Activated CD4-positive, alpha-beta T cell treated with anti-CD3 and anti-CD28 coated beads, Interleukin-2, amount 50 U/mL, for 24 hours (primary cell): ENCODE measurements around the gene RERE.
"Not testable (repeated sequence)": the region's sequence is repeated elsewhere in the genome, so short reads cannot be mapped to it uniquely, and the experiment has no call there.

Source experiments
- DNase-seq, 2 donors: peaks; one replicate each; pipeline ENCODE4 v3.0.0-alpha.2; 2020; ENCODE audit warnings: low read depth in 1 of 2, low spot score in 1 of 2

Gene RERE

DNA sequence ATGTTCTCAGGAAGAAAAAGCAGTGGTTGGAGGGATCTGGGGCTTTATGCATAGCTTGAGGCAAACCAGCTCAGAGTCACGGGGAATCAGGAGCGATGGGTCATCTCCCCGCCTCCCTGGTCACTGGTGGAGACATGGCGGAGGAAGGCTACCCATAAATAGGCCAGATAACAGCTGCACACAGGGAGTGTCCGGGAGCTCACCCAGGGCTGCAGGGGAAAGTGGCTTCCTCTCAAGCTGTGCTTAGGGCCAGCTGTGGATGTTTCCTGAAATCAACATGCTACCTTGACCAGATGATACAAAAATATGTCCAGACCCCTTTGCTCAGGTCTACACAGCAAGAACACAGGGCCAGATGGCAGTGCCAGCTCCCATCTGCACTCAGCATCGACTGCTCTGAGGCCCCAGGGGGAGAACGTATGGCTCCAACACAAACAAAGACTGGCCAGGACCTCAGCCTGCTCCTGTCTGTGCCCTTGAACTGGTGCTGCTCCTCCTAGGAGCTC lies 27.1 kb upstream of the RERE start:
- no peak for DNase-seq

DNA sequence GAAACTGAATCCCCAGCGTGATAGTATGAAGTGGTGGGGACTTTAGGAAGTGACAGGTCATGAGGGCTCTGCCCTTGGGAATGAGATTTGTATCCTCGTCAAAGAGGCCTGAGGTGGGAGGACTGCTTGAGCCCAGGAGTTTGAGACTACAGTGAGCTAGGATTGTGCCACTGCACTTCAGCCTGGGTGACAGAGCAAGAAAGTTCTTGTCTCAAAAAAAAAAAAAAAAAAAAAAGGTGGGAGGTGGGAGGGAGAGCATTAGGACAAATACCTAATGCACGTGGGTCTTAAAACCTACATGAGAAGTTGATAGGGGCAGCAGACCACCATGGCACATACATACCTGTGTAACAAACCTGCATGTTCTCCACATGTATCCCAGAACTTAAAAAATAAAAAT lies 24.0 kb upstream of the RERE start:
- no peak for DNase-seq

DNA sequence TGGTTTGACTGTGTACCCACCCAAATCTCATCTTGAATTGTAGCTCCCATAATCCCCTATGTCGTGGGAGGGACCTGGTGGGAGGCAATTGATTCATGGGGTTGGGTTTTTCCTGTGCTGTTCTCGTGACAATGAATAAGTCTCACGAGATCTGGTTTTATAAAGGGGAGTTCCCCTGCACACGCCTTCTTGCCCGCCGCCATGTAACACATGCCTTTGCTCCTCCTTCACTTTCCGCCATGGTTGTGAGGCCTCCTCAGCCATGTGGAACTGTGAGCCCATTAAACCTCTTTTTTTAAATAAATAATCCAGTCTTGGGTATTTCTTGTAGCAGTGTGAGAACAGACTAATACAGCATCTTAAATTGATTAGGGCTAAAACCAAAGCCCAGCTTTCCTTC lies 22.6 kb upstream of the RERE start:
- DNase-seq, result no peak

DNA sequence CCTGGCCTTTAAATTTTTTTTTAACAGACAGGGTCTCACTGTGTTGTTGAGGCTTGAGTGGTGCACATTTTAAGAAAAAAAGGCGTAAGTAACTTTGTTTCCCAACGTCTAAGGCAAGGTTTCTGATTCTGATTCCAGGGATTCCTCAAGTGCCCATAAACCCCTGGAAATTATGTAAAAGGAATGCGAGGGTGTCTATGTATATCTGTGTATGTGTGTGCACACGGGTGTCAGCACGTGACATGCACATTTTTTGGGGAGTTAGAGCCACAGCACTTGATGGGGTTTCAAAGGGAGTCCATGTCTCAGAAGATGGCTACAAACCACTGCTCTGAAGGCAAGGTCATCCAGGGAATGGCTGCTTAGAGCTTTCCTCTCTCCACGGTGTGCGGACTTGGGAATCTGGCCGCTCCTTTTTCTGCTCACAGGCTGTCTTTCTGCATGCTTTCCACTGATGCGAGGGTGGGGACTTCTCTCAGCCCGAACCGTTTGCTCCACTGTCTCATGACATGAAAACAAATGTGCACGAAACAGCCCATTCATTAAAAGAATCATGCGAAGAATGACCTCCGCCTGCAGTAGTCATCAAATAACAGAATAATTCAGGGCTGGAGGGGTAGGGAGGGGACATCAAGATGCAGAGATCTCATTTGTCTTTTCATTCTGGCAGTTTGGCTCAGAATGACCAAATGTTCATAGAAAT lies 18.7 kb upstream of the RERE start:
- DNase-seq, result no peak

DNA sequence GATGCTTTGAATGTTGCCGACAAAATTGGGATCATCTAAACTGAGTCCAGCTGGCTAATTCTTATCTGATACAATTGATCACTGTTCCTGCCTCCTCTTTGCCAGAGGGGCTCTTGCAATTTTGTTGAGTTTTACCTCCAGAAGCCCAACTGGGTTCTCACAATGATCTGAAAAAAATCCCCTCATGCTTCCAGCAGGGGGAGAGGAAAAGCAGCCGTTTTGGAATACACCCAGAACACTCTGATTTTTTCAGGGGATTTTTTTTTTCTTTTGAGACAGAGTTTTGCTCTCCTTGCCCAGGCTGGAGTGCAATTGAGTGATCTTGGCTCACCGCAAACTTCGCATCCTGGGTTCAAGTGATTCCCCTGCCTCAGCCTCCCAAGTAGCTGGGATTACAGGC lies 13.9 kb upstream of the RERE start:
- DNase-seq, result no peak

DNA sequence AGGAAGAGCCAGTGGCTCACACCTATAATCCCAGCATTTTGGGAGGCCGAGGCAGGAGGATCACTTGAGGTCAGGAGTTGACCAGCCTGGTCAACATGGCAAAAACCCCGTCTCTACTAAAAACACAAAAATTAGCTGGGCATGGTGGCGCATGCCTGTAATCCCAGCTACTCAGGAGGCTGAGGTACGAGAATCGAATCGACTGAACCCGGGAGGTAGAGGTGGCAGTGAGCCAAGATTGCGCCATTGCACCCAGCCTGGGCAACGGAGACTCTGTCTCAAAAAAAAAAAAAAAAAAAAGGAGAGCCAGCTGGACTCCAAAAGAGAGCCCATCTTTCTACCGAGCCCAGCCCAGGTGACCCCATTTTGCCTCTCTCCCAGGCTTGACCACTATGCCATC lies 13.3 kb upstream of the RERE start:
- not testable (repeated sequence) for DNase-seq

DNA sequence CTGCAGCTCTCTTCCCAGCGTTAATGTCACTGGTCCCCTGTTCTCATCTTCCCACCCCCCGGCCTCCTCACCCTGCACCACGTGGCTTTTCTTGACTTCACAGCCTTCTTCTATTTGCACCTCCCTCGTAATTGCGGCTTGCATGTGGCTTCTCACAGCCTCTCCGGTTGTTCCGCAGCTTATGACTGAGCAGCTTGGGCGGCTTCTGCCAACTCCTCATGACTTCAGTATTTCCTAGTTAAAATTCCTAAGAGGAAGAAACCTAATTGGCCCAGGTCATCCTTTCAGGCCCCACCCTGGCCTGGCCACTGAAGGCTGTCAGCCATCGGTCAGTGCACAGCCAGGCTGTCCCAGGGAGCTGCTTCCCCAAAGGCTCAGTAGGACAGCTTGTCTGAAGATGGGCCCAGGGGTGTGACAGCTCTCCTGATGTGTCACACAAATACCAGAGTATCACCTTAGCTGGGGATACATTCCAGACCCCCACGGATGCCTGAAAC lies 8.6 kb upstream of the RERE start:
- no peak for DNase-seq

DNA sequence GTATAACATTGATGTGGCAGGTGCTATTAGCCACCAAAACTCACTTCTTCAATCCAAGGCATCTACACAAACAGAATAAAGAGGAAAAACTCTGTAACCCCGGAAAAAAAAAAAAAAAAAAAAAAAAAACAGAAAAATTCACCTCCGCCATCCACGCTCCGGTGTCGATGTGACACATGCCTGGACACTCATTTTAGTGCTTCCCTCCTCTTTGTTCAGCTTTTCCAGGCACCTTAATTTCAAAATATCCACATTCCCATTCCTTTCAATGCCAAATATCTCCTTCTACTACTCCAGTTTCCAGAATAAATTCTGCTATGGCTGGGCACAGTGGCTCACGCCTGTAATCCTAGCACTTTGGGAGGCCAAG lies 5.8 kb upstream of the RERE start:
- no peak for DNase-seq

DNA sequence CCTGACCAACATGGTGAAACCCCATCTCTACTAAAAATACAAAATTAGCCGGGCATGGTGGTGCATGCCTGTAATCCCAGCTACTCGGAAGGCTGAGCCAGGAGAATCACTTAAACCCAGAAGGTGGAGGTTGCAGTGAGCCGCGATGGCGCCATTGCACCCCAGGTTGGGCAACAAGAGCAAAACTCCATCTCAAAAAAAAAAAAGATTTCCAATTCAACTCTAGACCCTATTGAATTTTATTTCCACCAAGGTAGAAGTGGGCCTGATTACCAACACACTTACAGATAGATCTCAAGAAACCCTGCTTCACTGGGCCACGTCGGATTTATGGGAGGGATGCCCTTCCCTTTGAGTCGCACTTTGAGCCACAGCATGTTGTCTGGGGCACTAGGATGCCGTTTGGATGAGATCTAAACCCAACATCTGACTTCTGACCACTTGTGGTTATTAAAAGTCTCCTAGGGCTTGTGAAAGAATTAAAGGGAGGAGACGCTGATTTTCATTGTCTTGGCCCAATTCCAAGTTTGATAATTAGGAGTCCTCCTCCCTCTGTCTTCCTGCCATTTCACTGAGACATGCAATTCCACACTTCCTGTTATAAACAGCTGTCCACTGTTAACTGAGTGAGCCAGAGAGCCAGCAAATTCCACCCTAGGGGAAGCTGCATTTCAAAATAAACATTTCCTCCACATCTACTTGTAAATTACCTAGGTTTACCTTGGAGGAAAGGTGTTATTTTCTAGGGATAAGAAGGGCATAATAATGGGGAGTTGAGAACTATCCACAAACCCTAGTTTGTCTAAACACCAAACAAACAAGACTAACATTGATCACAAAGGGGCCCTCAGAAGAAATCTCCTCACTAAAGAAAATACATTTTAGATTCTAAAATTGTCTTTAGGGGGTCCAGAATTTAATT lies 5.2 kb upstream of the RERE start:
- no peak for DNase-seq

DNA sequence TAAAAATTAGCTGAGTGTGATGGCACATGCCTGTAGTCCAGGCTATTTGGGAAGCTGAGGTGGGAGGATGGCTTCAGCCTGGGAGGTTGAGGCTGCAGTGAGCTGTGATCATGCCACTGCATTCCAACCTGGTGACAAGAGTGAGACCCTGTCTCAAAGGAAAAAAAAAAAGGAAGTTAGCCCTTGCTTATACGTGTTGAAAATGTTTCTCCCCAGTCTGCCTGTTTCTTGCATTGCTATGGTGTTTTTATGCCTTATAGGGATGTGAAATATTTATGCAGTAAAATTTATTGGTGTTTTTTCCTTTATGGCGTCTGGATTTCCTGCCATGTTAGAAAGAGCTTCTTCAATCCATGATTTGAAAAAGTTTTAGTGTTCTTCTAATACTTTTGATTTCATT lies 3.6 kb upstream of the RERE start:
- no peak for DNase-seq

DNA sequence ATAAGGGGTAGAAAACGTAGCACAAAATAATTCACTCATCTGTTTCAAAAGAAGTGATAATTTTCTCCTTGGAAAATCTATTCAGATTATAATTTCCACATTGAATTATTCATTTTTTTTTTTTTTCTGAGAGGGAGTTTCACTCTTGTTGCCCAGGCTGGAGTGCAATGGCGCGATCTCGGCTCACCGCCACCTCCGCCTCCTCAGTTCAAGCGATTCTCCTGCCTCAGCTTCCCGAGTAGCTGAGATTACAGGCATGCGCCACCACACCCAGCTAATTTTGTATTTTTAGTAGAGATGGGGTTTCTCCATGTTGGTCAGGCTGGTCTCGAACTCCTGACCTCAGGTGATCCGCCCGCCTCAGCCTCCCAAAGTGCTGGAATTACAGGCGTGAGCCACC lies 1.3 kb upstream of the RERE start:
- not testable (repeated sequence) for DNase-seq

DNA sequence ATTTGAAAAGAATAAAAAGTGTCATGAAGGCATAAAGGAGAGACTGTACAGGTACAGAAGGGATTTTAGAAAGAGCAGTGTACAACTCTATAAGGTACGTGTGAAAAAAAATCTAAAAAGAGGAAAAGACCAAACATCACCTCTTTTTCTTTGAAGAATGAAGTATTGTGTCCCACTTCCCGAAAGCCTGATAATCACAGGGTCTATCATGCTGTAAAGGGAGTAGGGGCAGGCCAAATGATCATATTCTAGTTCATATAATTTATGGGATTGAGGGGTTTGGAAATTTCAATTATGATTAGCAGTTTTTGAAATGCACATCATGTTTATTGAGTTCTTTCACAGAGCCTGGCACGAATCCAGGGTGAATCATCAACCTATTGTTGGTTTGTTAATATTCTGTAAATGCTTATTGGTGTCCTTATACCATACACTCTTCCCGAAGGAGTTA lies 910 bp upstream of the RERE start:
- no peak for DNase-seq

DNA sequence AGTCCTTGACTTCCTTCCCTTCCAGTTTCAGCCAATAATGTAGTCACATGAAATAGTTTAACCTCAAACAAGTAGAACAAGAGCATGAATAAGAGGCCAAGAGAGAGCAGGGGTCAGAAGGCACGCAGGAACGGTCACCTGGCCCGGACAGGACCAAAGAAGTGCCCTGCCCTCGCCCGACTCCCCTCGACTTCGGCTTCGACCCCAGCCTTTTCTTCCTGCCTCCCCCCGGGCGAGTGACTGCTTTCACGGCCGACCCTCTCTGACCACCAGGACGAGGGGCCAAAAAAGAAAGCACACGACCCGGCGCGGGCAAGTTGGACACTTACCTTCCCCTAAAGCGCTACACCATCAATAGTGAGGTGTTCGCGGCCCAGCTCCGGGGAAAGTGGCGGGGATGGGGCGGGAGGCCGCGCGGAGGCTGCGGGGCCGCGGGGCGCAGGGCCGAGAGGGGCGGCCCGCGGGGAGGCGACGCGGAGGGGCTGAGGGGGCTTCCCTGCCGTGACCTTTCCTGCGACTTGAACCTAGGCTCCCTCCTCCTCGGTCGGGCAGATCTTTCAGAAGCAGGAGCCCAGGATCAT lies 519 bp downstream of the RERE start:
- DNase-seq, result peak in 1 of 2 donors; percentile 1

DNA sequence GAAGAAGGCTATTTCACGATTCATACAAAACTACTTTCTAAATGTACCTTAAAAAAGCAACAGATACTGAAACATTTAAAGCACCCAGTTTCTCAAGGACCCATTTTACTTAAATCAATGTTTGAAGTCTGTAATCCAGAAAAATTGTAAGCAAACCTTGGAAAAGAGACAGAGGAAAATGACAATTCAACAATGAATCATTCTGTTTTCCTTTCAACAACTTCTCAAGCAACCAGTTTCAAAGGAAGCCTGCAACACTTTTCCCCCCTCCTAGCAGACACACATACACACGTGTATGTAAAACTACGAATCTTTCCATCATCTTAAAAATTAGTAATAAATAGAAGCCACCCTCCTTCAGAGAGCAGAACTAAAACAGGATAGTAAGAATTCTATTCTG lies 1.2 kb downstream of the RERE start:
- no peak for DNase-seq

DNA sequence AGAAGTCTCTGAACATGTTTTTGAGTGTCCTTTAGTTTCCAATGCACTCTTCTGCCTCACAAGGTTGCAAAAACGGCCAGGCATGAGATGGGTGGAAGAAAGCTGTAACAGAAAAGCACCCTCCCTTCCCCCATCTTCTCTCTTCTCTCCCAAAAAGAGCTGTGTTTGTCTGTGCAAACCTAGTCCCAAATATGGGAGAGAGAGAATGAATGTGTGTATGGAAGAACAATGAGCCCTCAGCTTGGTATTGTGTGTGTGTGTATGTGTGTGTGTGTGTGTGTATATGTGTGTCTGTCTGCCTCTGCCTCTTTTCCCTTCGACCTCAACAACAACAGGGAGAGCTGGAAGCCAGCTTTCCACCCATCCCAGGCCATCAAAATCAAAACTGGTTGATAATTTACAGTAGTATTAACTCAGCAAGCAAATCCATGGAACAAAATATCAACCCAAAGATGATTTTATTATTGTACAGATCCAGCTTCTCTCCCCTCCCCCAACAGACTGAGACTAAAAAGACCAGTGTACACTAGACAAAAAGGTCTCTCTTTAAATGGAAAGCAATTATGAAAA lies 1.8 kb downstream of the RERE start:
- DNase-seq, result no peak

DNA sequence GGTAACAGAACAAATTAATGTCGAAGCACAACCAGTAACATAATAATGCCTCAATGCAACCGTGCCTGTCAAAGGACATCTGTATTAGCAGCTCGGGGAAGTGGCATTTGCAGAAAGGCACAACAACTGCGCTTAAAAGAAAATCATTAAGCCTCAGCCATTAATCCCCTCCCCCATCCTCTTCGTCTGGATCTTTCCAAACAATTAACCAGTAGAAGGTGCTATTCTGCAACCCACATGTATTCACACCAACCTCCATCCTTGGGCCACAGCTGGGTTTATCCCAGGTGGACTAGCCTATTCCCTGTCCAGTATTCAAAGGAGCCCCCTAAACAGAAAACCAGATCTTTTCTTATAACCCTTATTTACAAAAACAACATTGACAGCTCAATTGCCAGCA lies 2.6 kb downstream of the RERE start:
- DNase-seq, result no peak

DNA sequence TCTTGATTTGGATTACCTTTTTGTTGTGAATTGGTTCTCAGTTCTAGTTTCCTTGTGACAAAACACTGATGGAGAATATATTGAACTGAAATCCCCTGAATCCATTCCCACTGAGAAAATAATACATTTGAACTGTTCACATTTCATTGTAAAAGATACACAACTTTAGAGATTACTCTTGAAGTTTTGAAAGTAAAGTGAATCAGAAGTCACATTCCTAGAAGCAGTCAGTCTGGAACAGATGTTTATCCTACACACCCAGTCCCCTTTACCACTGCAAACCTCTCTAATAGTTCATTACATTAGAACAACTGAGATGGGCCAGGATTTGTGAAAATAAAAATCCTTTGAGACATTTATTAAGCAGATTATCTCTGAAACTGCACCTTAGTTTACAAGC lies 3.4 kb downstream of the RERE start:
- DNase-seq, result no peak

DNA sequence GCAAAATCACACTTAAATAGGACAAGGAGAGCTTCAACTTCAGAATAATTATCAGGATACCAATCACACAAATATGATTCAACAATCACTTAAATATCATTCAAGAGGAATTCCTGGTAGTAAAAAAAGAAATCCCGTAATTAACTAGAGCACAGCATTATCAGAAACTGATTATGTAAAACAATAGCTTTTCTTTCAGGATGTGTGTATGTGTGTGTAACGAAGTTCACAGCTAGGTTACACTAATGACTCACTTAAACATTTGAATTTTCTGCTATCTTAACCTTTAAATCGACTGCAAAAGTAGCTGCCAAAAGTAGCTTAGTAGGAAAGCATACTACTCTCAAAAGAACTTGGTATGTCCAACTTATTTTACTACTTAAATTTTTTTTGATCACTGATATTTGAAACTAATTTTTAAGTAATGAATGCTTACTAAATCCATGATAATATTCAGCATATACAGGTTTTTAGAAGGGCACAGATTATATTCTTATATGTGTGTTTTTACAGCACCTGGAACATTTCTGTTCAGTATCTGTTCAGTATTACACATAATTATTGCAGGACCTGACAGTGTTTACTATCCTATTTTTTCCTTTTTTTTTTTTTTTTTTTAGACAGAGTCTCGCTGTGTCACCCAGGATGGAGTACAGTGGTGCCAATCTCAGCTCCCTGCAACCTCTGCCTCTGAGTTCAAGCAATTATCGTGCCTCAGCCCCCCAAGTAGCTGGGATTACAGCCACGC lies 4.2 kb downstream of the RERE start:
- no peak for DNase-seq

DNA sequence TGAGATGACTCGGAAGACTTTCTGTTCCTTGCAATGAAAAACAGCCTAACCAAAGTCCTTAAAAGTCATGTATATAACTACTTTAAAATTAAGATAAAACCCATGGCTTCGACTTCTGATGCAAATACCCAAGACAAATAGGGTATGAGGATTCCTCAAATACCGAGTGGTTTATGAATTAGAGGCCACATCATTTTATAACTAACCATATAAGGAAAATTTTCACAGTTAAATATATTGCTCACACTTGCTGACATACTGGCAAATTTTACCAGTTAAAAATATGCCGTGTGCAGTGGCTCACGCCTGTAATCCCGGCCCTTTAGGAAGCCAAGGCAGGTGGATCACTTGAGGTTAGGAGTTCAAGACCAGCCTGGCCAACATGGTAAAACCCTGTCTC lies 5.4 kb downstream of the RERE start:
- no peak for DNase-seq

DNA sequence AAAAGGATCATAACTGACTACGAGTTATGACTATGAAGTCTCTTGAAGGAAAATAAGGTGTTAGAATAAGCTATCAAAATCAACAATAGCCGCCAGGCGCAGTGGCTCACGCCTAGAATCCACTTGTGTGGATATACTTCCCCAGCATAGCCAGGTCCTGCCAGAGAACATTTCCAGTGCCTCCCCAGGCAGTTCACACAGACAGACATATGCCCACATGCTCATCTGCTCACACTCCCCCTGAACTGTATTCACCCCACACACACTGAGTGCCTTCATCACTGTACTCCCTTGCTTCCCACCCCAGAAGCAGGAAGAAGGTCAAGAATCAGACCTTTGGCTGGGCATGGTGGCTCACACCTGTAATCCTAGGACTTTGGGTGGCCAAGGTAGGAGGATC lies 6.5 kb downstream of the RERE start:
- no peak for DNase-seq

DNA sequence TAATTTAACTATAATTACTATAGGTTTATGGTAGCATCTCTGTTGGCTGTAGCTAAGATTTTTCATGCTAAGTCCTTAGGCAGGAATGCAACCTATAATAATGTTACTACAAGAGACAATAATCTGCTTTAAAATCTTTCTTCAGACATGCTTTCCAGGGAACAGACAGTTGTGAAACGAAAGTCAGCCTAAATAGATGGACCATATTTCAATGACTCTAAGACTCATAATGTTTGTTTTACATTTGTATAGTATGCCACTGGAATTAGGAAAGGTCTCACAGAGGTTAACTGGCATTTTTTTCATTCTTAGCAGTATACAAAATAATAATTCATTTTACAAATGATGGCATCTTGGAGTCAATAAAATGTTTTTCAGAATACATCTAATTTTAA lies 8.1 kb downstream of the RERE start:
- no peak for DNase-seq
